ENCODE results near the gene S100A14. TPM values are rescaled to one million over a fixed set of nuclear protein-coding genes. Genes with fewer than 3 reads are reported as not detected.

Gene S100A14
- total and polyA plus RNA-seq, 2 of the 13 experiments (the other 11 are each of a cell fraction or from before 2014, with no cell fraction given): 1.4 to 7.7 TPM

DNA sequence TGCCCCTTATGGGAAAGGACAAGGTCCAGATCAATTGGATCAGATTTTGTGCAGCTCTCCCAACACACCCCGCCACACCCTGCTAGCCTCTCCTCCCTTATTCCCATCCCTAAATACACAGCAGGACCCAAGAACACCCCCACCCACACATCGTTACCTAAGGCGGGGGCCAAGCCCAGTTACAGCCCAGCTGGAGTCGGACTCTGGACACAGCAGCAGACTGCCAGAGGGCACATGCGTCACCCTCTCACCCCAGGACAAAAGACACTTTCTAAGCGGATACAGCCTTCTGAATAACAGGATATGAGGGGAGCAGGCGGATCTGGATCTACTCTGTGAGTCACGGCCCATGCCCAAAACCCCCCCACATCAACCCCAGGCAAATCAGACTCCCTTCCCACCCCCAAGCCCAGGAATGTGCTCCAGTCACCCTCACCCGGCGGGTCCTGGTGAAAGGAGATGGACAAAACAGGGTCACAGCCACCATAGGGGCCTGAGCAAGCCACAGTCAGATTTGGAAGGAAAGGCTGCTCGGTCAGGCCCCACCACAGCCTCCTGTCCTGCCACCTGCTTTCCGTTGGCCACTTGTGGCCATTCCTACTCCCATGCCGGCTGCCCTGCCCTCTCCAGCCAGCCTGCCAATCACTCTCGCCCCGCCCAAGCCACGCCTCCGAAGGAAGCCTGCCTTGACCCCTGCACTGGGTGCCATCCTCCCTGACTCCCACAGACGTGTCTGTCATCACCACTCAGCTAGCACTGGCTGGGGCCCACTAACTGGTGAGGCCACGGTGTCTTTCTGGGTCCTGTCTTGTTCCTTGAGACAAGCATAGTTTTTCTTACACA lies 7.2 kb downstream of the S100A14 start (continued):
- TF ChIP-seq, protein P1, sequence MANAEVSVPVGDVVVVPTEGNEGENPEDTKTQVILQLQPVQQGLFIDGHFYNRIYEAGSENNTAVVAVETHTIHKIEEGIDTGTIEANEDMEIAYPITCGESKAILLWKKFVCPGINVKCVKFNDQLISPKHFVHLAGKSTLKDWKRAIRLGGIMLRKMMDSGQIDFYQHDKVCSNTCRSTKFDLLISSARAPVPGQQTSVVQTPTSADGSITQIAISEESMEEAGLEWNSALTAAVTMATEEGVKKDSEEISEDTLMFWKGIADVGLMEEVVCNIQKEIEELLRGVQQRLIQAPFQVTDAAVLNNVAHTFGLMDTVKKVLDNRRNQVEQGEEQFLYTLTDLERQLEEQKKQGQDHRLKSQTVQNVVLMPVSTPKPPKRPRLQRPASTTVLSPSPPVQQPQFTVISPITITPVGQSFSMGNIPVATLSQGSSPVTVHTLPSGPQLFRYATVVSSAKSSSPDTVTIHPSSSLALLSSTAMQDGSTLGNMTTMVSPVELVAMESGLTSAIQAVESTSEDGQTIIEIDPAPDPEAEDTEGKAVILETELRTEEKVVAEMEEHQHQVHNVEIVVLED (CRISPR knock-in tag; IDR thresholded peaks at IDR 0.05; ENCODE audit: borderline replicate concordance): no peak; the same call in 1 of the 2 replicates
- TF ChIP-seq SMYD3 (CRISPR knock-in tag; IDR thresholded peaks at IDR 0.05) (no peak), MXI1 (IDR thresholded peaks at IDR 0.05; ENCODE audit: borderline replicate concordance, low read depth, low read length) (peak; percentile 28; the same call in 1 of the 3 replicates), FOXA1 (IDR thresholded peaks at IDR 0.05) (no peak; the same call in 1 of the 2 replicates), FOXA1 (CRISPR knock-in tag; IDR thresholded peaks at IDR 0.05) (peak; percentile 45), MAF1 (CRISPR knock-in tag; IDR thresholded peaks at IDR 0.05; ENCODE audit: borderline replicate concordance) (no peak), NCOA2 (CRISPR knock-in tag; IDR thresholded peaks at IDR 0.05) (peak; percentile 8; the same call in 1 of the 2 replicates), GFI1 (CRISPR knock-in tag; IDR thresholded peaks at IDR 0.05; ENCODE audit: borderline replicate concordance) (peak; percentile 62; the same call in 1 of the 2 replicates), ZMAT5 (CRISPR knock-in tag; IDR thresholded peaks at IDR 0.05; ENCODE audit: borderline replicate concordance, low read depth) (no peak), ZNF317 (CRISPR knock-in tag; IDR thresholded peaks at IDR 0.05) (no peak), ZSCAN21 (CRISPR knock-in tag; IDR thresholded peaks at IDR 0.05; ENCODE audit: borderline replicate concordance) (peak; percentile 31), ZNF446 (CRISPR knock-in tag; IDR thresholded peaks at IDR 0.05) (no peak), CEBPB (IDR thresholded peaks at IDR 0.05; ENCODE audit: borderline replicate concordance, low read depth, low read length) (no peak)
- TF ChIP-seq, protein P2, sequence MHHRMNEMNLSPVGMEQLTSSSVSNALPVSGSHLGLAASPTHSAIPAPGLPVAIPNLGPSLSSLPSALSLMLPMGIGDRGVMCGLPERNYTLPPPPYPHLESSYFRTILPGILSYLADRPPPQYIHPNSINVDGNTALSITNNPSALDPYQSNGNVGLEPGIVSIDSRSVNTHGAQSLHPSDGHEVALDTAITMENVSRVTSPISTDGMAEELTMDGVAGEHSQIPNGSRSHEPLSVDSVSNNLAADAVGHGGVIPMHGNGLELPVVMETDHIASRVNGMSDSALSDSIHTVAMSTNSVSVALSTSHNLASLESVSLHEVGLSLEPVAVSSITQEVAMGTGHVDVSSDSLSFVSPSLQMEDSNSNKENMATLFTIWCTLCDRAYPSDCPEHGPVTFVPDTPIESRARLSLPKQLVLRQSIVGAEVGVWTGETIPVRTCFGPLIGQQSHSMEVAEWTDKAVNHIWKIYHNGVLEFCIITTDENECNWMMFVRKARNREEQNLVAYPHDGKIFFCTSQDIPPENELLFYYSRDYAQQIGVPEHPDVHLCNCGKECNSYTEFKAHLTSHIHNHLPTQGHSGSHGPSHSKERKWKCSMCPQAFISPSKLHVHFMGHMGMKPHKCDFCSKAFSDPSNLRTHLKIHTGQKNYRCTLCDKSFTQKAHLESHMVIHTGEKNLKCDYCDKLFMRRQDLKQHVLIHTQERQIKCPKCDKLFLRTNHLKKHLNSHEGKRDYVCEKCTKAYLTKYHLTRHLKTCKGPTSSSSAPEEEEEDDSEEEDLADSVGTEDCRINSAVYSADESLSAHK (CRISPR knock-in tag; IDR thresholded peaks at IDR 0.05; ENCODE audit: borderline replicate concordance): no peak
- TF ChIP-seq, protein P3, sequence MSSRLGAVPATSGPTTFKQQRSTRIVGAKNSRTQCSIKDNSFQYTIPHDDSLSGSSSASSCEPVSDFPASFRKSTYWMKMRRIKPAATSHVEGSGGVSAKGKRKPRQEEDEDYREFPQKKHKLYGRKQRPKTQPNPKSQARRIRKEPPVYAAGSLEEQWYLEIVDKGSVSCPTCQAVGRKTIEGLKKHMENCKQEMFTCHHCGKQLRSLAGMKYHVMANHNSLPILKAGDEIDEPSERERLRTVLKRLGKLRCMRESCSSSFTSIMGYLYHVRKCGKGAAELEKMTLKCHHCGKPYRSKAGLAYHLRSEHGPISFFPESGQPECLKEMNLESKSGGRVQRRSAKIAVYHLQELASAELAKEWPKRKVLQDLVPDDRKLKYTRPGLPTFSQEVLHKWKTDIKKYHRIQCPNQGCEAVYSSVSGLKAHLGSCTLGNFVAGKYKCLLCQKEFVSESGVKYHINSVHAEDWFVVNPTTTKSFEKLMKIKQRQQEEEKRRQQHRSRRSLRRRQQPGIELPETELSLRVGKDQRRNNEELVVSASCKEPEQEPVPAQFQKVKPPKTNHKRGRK (CRISPR knock-in tag; IDR thresholded peaks at IDR 0.05): no peak
- TF ChIP-seq, protein P4, sequence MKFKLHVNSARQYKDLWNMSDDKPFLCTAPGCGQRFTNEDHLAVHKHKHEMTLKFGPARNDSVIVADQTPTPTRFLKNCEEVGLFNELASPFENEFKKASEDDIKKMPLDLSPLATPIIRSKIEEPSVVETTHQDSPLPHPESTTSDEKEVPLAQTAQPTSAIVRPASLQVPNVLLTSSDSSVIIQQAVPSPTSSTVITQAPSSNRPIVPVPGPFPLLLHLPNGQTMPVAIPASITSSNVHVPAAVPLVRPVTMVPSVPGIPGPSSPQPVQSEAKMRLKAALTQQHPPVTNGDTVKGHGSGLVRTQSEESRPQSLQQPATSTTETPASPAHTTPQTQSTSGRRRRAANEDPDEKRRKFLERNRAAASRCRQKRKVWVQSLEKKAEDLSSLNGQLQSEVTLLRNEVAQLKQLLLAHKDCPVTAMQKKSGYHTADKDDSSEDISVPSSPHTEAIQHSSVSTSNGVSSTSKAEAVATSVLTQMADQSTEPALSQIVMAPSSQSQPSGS (CRISPR knock-in tag; IDR thresholded peaks at IDR 0.05): 0 out of 2 replicates have a peak, but pooled peaks have one; percentile 10
- TF ChIP-seq, protein P5, sequence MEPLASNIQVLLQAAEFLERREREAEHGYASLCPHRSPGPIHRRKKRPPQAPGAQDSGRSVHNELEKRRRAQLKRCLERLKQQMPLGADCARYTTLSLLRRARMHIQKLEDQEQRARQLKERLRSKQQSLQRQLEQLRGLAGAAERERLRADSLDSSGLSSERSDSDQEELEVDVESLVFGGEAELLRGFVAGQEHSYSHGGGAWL (CRISPR knock-in tag; IDR thresholded peaks at IDR 0.05): no peak
- TF ChIP-seq, protein P6, sequence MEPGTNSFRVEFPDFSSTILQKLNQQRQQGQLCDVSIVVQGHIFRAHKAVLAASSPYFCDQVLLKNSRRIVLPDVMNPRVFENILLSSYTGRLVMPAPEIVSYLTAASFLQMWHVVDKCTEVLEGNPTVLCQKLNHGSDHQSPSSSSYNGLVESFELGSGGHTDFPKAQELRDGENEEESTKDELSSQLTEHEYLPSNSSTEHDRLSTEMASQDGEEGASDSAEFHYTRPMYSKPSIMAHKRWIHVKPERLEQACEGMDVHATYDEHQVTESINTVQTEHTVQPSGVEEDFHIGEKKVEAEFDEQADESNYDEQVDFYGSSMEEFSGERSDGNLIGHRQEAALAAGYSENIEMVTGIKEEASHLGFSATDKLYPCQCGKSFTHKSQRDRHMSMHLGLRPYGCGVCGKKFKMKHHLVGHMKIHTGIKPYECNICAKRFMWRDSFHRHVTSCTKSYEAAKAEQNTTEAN (CRISPR knock-in tag; conservative IDR thresholded peaks at IDR 0.05): 0 out of 2 replicates have a peak, but pooled peaks have one; percentile 55

Data from HepG2 (cell line).